SK-N-SH treated with all-trans-retinoic acid at 6 μM for 48 hours (cell line): ENCODE results near the gene POLR1C.
"Not testable (repeated sequence)": the region's sequence is repeated elsewhere in the genome, so short reads cannot be mapped to it uniquely, and the experiment has no call there.

ENCODE experiments used
- ATAC-seq: fragments of 200-7000 bp; cut with Tn5 transposase; 3 replicates; pipeline ENCODE4 v1.9.1; 2020; ENCODE audit warnings: mild to moderate bottlenecking, moderate library complexity
- BACH2 ChIP-seq: fragments of 250-450 bp; sonication (Bioruptor Pico); IDR thresholded peaks from 2 replicates; pipeline ENCODE4 v1.9.0; 2021; ENCODE audit warnings: mild to moderate bottlenecking, borderline replicate concordance
- CSDC2 ChIP-seq: fragments of 250-450 bp; sonication (Bioruptor Pico); IDR thresholded peaks from 2 replicates; pipeline ENCODE4 v1.5.0; 2020; ENCODE audit warnings: mild to moderate bottlenecking, moderate library complexity
- ESRRG ChIP-seq: fragments of 250-450 bp; sonication (Bioruptor Pico); IDR thresholded peaks from 2 replicates; pipeline ENCODE4 v1.6.1; 2021; ENCODE audit warnings: mild to moderate bottlenecking
- GLIS3 ChIP-seq: fragments of 250-450 bp; sonication (Bioruptor Pico); IDR thresholded peaks from 2 replicates; pipeline ENCODE4 v1.5.0; 2020; ENCODE audit warnings: mild to moderate bottlenecking, moderate library complexity
- ISL1 ChIP-seq: fragments of 250-450 bp; sonication (Bioruptor Pico); IDR thresholded peaks from 2 replicates; pipeline ENCODE4 v2.1.2; 2022; ENCODE audit warnings: mild to moderate bottlenecking, moderate library complexity
- OSR1 ChIP-seq: fragments of 250-450 bp; sonication (Bioruptor Pico); IDR thresholded peaks from 2 replicates; pipeline ENCODE4 v1.8.0; 2022; ENCODE audit warnings: moderate library complexity, mild to moderate bottlenecking, inconsistent platforms
- PPARA ChIP-seq: fragments of 250-450 bp; sonication (Bioruptor Pico); IDR thresholded peaks from 2 replicates; pipeline ENCODE4 v1.5.0; 2020; ENCODE audit warnings: mild to moderate bottlenecking, borderline replicate concordance
- RARB ChIP-seq: fragments of 250-450 bp; sonication (Bioruptor Pico); IDR thresholded peaks from 2 replicates; pipeline ENCODE4 v1.8.0; 2021; ENCODE audit warnings: mild to moderate bottlenecking, moderate library complexity
- SNAI2 ChIP-seq: fragments of 250-450 bp; sonication (Bioruptor Pico); IDR thresholded peaks from 2 replicates; pipeline ENCODE4 v1.5.0; 2020; ENCODE audit warnings: mild to moderate bottlenecking, moderate library complexity
- TCF4 ChIP-seq: fragments of 250-450 bp; sonication (Bioruptor Pico); IDR thresholded peaks from 2 replicates; pipeline ENCODE4 v1.8.0; 2021; ENCODE audit warnings: mild to moderate bottlenecking, moderate library complexity, borderline replicate concordance
- TOX ChIP-seq: fragments of 250-450 bp; sonication (Bioruptor Pico); IDR thresholded peaks from 2 replicates; pipeline ENCODE4 v1.8.0; 2021; ENCODE audit warnings: mild to moderate bottlenecking, moderate library complexity, borderline replicate concordance
- ZC3H10 ChIP-seq: fragments of 250-450 bp; sonication (Bioruptor Pico); IDR thresholded peaks from 2 replicates; pipeline ENCODE4 v1.5.1; 2021; ENCODE audit warnings: mild to moderate bottlenecking, moderate library complexity
- ZFP3 ChIP-seq: fragments of 250-450 bp; sonication (Bioruptor Pico); IDR thresholded peaks from 2 replicates; pipeline ENCODE4 v1.5.0; 2020; ENCODE audit warnings: mild to moderate bottlenecking, moderate library complexity
- ZFP30 ChIP-seq: fragments of 450-650 bp; formaldehyde crosslinking; IDR thresholded peaks from 2 replicates; pipeline ENCODE4 v1.5.0; 2022; ENCODE audit warnings: mild to moderate bottlenecking, moderate library complexity
- ZNF70 ChIP-seq: fragments of 450-650 bp; formaldehyde crosslinking; IDR thresholded peaks from 2 replicates; pipeline ENCODE4 v1.5.0; 2020; ENCODE audit warnings: mild to moderate bottlenecking, moderate library complexity
- ZNF8 ChIP-seq: fragments of 450-650 bp; formaldehyde crosslinking; IDR thresholded peaks from 2 replicates; pipeline ENCODE4 v1.5.0; 2020; ENCODE audit warnings: mild to moderate bottlenecking, moderate library complexity
- TF ChIP-seq, protein P1 (sequence below): fragments of 250-450 bp; sonication (Bioruptor Pico); IDR thresholded peaks from 2 replicates; pipeline ENCODE4 v1.5.1; 2021; ENCODE audit warnings: mild to moderate bottlenecking, moderate library complexity
- TF ChIP-seq, protein P2 (sequence below): fragments of 250-450 bp; sonication (Bioruptor Pico); IDR thresholded peaks from 2 replicates; pipeline ENCODE4 v1.5.1; 2020; ENCODE audit warnings: low read depth, mild to moderate bottlenecking, moderate library complexity
- TF ChIP-seq, protein P3 (sequence below): fragments of 250-450 bp; sonication (Bioruptor Pico); IDR thresholded peaks from 2 replicates; pipeline ENCODE4 v1.8.0; 2020; ENCODE audit warnings: mild to moderate bottlenecking, moderate library complexity, borderline replicate concordance
- TF ChIP-seq, protein P4 (sequence below): fragments of 250-450 bp; sonication (Bioruptor Pico); IDR thresholded peaks from 2 replicates; pipeline ENCODE4 v1.5.0; 2020; ENCODE audit warnings: mild to moderate bottlenecking, moderate library complexity
- TF ChIP-seq, protein P5 (sequence below): fragments of 250-450 bp; sonication (Bioruptor Pico); IDR thresholded peaks from 2 replicates; pipeline ENCODE4 v1.8.0; 2021; ENCODE audit warnings: low read depth, mild to moderate bottlenecking, moderate library complexity, borderline replicate concordance

The POLR1C gene, protein sequence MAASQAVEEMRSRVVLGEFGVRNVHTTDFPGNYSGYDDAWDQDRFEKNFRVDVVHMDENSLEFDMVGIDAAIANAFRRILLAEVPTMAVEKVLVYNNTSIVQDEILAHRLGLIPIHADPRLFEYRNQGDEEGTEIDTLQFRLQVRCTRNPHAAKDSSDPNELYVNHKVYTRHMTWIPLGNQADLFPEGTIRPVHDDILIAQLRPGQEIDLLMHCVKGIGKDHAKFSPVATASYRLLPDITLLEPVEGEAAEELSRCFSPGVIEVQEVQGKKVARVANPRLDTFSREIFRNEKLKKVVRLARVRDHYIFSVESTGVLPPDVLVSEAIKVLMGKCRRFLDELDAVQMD

DNA sequence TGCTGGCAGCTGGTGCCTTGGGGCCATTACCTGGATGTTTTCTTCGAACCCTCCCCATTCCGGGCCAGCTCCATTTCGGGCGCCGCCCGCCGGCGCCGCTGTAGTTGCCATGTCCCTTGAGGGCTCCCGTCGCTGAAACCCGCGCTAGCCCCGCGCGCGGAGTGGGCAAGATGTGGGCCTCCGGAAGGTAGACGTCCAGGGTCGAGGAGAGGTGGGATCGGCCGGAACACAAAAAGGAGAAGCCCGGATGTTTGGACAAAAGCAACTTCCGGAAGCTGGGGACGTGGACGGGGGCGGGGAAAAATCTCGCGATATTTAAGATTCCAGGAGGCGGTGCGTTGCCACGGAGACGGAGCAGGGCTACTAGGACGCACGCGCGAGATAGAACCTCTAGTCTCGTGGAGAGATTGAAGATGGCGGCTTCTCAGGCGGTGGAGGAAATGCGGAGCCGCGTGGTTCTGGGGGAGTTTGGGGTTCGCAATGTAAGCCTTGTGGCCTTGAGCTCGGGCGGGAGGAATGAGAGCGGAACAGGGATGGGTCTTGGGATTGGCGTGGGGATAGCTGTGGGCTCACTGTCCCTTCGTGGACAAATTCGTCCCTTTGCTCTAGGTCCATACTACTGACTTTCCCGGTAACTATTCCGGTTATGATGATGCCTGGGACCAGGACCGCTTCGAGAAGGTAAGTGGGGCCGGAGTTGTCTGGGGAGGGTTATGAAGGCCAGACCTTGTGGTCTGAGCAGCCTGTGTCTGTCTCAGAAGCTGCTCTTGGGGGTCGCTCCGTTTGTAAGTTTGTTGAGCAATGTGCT is at the start of gene POLR1C, which contains the start of gene YIPF3:
Gene POLR1C (plus strand): TSS at position 393 of the 808 bp plus-strand sequence. CDS start 21 bp downstream, at position 414.
Gene YIPF3 (minus strand): TSS at position 230 of the 808 bp plus-strand sequence. CDS start 119 bp downstream, at position 111.
- peak; percentile 93 for ATAC-seq
- no peak for TF ChIP-seq TCF4 (CRISPR knock-in tag)

DNA sequence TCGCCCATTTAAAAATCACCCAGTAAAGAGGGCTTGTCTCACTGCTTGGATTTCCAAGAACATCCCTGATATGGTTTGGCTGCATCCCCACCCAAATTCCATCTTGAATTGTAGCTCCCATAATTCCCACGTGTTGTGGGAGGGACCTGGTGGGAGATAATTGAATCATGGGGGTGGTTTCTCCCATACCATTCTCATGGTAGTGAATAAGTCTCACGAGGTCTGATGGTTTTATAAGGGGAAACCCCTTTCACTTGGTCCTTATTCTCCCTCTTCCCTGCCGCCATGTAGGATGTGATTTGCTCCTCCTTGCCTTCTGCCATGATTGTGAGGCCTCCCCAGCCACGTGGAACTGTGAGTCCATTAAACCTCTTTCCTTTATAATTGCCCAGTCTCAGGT is 49.6 kb upstream of the POLR1C start:
- ATAC-seq = not testable (repeated sequence)

DNA sequence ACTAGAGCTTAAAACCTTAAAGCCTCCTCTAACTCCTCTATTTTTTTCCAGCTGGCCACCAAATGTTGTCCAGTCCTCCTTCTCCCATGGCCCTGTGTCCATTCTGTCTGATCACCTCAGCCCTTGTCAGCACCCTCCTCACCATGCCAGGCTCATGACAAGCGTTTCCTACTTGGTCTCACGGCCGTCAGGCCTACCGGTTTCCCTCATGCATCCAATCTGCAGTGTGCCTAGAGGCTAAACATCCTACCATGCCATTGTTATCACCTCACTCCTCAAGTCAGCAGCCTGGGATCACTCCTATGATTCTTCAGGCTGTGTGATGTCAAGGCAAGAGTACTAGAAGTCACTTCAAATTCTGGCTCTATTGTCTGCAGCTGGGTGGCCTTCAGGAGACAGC is 49.1 kb upstream of the POLR1C start:
- ATAC-seq = no peak

DNA sequence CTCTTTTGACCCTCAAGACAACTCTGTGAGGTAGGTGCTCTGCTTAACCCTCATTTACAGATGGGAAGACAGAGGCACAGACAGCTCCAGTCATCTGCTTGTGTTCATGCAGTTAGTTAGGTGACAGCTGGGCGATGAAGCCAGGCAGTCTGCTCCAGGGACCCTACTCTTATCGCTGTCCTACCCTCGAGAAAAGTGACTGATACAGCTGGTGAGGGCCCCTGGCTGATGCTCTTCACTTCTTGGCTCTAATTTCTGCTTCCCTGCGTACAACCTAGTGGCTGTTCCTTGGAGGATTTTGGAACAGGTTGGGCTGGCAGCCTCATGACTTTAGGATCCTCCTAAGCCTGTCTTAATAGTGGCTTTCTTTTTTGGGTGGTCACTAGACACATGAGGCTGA is 48.6 kb upstream of the POLR1C start:
- ATAC-seq = no peak
- TF ChIP-seq ZNF8 (CRISPR knock-in tag) (no peak), ZFP30 (CRISPR knock-in tag) (no peak), ZFP3 (CRISPR knock-in tag) (no peak), TOX (CRISPR knock-in tag) (no peak), BACH2 (CRISPR knock-in tag) (no peak), ISL1 (no peak), ESRRG (CRISPR knock-in tag) (no peak), PPARA (CRISPR knock-in tag) (no peak), ZC3H10 (CRISPR knock-in tag) (no peak), RARB (no peak), SNAI2 (CRISPR knock-in tag) (no peak), OSR1 (CRISPR knock-in tag) (no peak)
- TF ChIP-seq, protein P1, sequence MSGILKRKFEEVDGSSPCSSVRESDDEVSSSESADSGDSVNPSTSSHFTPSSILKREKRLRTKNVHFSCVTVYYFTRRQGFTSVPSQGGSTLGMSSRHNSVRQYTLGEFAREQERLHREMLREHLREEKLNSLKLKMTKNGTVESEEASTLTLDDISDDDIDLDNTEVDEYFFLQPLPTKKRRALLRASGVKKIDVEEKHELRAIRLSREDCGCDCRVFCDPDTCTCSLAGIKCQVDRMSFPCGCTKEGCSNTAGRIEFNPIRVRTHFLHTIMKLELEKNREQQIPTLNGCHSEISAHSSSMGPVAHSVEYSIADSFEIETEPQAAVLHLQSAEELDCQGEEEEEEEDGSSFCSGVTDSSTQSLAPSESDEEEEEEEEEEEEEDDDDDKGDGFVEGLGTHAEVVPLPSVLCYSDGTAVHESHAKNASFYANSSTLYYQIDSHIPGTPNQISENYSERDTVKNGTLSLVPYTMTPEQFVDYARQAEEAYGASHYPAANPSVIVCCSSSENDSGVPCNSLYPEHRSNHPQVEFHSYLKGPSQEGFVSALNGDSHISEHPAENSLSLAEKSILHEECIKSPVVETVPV (CRISPR knock-in tag) = no peak
- TF ChIP-seq, protein P2, sequence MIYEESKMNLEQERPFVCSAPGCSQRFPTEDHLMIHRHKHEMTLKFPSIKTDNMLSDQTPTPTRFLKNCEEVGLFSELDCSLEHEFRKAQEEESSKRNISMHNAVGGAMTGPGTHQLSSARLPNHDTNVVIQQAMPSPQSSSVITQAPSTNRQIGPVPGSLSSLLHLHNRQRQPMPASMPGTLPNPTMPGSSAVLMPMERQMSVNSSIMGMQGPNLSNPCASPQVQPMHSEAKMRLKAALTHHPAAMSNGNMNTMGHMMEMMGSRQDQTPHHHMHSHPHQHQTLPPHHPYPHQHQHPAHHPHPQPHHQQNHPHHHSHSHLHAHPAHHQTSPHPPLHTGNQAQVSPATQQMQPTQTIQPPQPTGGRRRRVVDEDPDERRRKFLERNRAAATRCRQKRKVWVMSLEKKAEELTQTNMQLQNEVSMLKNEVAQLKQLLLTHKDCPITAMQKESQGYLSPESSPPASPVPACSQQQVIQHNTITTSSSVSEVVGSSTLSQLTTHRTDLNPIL (CRISPR knock-in tag) = no peak
- TF ChIP-seq, protein P3, sequence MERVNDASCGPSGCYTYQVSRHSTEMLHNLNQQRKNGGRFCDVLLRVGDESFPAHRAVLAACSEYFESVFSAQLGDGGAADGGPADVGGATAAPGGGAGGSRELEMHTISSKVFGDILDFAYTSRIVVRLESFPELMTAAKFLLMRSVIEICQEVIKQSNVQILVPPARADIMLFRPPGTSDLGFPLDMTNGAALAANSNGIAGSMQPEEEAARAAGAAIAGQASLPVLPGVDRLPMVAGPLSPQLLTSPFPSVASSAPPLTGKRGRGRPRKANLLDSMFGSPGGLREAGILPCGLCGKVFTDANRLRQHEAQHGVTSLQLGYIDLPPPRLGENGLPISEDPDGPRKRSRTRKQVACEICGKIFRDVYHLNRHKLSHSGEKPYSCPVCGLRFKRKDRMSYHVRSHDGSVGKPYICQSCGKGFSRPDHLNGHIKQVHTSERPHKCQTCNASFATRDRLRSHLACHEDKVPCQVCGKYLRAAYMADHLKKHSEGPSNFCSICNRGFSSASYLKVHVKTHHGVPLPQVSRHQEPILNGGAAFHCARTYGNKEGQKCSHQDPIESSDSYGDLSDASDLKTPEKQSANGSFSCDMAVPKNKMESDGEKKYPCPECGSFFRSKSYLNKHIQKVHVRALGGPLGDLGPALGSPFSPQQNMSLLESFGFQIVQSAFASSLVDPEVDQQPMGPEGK (CRISPR knock-in tag) = no peak

More for the DNA sequence above, 49.1 kb upstream of the POLR1C start:
- TF ChIP-seq BACH2 (CRISPR knock-in tag) (no peak), ZNF8 (CRISPR knock-in tag) (no peak), OSR1 (CRISPR knock-in tag) (no peak), CSDC2 (CRISPR knock-in tag) (no peak), ZFP30 (CRISPR knock-in tag) (no peak), TCF4 (CRISPR knock-in tag) (no peak), ZNF70 (CRISPR knock-in tag) (no peak), GLIS3 (CRISPR knock-in tag) (no peak), ZFP3 (CRISPR knock-in tag) (no peak), ZC3H10 (CRISPR knock-in tag) (no peak), TOX (CRISPR knock-in tag) (no peak)
- TF ChIP-seq, protein P3 (CRISPR knock-in tag) = no peak
- TF ChIP-seq, protein P4, sequence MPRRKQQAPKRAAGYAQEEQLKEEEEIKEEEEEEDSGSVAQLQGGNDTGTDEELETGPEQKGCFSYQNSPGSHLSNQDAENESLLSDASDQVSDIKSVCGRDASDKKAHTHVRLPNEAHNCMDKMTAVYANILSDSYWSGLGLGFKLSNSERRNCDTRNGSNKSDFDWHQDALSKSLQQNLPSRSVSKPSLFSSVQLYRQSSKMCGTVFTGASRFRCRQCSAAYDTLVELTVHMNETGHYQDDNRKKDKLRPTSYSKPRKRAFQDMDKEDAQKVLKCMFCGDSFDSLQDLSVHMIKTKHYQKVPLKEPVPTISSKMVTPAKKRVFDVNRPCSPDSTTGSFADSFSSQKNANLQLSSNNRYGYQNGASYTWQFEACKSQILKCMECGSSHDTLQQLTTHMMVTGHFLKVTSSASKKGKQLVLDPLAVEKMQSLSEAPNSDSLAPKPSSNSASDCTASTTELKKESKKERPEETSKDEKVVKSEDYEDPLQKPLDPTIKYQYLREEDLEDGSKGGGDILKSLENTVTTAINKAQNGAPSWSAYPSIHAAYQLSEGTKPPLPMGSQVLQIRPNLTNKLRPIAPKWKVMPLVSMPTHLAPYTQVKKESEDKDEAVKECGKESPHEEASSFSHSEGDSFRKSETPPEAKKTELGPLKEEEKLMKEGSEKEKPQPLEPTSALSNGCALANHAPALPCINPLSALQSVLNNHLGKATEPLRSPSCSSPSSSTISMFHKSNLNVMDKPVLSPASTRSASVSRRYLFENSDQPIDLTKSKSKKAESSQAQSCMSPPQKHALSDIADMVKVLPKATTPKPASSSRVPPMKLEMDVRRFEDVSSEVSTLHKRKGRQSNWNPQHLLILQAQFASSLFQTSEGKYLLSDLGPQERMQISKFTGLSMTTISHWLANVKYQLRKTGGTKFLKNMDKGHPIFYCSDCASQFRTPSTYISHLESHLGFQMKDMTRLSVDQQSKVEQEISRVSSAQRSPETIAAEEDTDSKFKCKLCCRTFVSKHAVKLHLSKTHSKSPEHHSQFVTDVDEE = no peak
- TF ChIP-seq, protein P5, sequence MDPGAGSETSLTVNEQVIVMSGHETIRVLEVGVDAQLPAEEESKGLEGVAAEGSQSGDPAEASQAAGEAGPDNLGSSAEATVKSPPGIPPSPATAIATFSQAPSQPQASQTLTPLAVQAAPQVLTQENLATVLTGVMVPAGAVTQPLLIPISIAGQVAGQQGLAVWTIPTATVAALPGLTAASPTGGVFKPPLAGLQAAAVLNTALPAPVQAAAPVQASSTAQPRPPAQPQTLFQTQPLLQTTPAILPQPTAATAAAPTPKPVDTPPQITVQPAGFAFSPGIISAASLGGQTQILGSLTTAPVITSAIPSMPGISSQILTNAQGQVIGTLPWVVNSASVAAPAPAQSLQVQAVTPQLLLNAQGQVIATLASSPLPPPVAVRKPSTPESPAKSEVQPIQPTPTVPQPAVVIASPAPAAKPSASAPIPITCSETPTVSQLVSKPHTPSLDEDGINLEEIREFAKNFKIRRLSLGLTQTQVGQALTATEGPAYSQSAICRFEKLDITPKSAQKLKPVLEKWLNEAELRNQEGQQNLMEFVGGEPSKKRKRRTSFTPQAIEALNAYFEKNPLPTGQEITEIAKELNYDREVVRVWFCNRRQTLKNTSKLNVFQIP = no peak
